ENCODE measurements around the gene AGMO.

Gene AGMO

DNA sequence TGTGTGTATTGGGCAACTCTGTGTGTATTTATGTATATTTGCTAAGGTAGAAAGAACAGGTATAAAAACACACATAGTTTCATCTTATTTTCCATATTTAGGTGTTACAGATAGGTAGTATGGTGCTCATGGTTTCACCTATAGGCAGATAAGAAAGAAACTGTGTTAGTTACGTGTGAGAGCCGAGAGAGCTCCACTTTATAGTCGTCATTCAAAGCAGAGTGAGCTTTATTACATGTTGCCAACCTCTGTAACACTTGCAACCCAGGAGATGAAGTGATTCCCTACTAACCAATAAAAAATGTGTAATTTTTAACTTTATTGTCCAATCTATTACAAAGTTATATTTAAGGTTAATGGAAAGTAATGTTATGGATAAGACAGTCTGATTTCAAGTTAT is 121.3 kb downstream of the AGMO start:
- no peaks in the 10 kb centered on the region for H3K27me3 Mint-ChIP-seq (ENCODE audit: low read depth)
- no peaks in the 10 kb centered on the region for H3K4me1 Mint-ChIP-seq (ENCODE audit: low read depth)
- H3K36me3 Mint-ChIP-seq (ENCODE audit: low read depth): no peaks in the 10 kb centered on the region
- H3K4me3 Mint-ChIP-seq: no peak overlapping the region
- H3K9me3 Mint-ChIP-seq: peaks cover 3% of the 10 kb centered on the region
- H3K27ac Mint-ChIP-seq: no peak overlapping the region

DNA sequence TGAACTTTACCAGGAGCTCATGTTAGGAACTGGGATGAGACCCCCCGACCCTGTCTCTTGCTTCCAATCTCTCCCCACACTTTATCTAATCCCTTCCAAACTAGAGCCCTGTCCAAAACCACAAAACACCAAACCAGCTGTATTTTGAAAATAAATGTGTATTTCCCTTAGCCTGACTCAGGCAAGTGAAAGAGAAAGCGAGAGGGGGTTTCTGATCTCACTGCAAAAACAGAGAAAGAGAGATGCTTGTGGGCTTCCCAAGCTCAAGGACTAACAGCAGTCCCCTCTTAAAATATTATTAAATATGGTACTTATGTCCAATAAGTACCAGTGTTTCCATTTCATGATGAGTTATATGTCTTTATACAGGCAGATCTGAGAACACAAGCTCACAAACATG is 122.0 kb downstream of the AGMO start:
- H3K9me3 Mint-ChIP-seq: peaks cover 3% of the 10 kb centered on the region
- no peaks in the 10 kb centered on the region for H3K27me3 Mint-ChIP-seq (ENCODE audit: low read depth)
- no peak overlapping the region for H3K27ac Mint-ChIP-seq
- H3K4me1 Mint-ChIP-seq (ENCODE audit: low read depth): no peaks in the 10 kb centered on the region
- no peaks in the 10 kb centered on the region for H3K36me3 Mint-ChIP-seq (ENCODE audit: low read depth)
- H3K4me3 Mint-ChIP-seq: no peak overlapping the region

DNA sequence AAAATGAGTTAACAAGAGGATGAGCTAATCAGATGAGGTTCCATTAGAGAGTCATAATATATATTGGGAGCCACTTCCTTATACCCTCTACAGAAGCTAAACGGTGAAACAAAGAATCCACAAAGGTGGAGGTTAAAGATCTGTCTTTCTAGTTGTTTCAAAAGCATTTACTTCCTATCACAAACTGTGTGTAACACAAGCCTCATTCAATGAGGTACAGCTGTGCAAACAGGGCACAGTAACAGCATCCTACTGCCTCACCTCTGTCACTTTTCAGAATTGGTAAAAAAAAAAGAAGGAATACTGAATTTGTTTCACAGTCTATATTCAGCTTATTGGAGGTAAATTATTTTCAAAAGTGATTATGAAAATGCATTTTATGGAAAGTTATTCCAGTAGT is 128.7 kb downstream of the AGMO start:
- Mint-ChIP-seq H3K27ac (no peak overlapping the region), H3K36me3 (ENCODE audit: low read depth) (no peaks in the 10 kb centered on the region), H3K4me3 (no peak overlapping the region), H3K27me3 (ENCODE audit: low read depth) (no peaks in the 10 kb centered on the region), H3K4me1 (ENCODE audit: low read depth) (no peaks in the 10 kb centered on the region), H3K9me3 (no peaks in the 10 kb centered on the region)

GRCh38 chr7:15430911-15431310 is 130.9 kb downstream of the AGMO start:
- no peak overlapping the region for H3K4me3 Mint-ChIP-seq
- H3K27me3 Mint-ChIP-seq (ENCODE audit: low read depth): no peaks in the 10 kb centered on the region
- no peaks in the 10 kb centered on the region for H3K36me3 Mint-ChIP-seq (ENCODE audit: low read depth)
- H3K4me1 Mint-ChIP-seq (ENCODE audit: low read depth): no peaks in the 10 kb centered on the region
- H3K27ac Mint-ChIP-seq: no peak overlapping the region
- no peaks in the 10 kb centered on the region for H3K9me3 Mint-ChIP-seq

DNA sequence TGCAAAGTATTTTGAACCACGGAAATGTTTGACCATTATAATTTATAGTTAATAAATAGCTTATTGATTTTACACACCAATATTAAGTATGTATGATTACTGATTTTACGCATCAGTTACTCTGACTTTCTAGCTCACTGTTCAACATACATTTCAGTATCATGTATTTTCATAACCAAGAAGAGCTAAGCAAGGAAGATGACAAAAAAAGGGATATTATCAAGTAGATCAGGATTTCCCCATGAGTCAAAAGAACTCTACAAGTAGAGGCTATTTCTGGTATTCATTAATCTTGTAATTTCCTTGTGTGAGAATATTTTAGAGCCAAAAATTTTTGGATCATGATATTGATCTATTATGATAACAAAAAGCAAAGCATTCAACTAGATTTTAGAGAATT is 131.6 kb downstream of the AGMO start:
- no peak overlapping the region for H3K4me3 Mint-ChIP-seq
- H3K36me3 Mint-ChIP-seq (ENCODE audit: low read depth): no peaks in the 10 kb centered on the region
- no peaks in the 10 kb centered on the region for H3K27me3 Mint-ChIP-seq (ENCODE audit: low read depth)
- H3K4me1 Mint-ChIP-seq (ENCODE audit: low read depth): no peaks in the 10 kb centered on the region
- H3K9me3 Mint-ChIP-seq: no peaks in the 10 kb centered on the region
- H3K27ac Mint-ChIP-seq: no peak overlapping the region

DNA sequence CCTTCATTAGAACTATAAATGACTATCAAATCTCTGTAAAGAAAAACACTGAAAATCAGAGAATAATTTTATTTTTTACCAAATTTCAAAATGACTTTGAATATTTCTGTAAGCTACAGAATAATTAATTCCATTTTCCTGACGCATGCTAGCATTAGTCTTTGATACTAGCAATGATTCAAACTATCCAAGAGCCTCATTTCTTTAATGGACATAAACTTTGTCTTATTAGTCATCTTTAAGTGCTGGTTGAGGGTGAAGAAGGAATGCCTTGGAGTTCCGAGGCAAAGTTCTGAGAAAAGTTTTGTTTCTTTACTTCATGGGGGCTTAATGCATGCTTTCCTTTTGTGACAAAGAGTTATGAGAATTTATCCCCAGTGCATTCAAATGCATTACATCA is 137.3 kb downstream of the AGMO start:
- Mint-ChIP-seq H3K9me3 (peaks cover 8% of the 10 kb centered on the region), H3K27me3 (ENCODE audit: low read depth) (no peaks in the 10 kb centered on the region), H3K27ac (no peak overlapping the region), H3K4me3 (no peak overlapping the region), H3K4me1 (ENCODE audit: low read depth) (no peaks in the 10 kb centered on the region), H3K36me3 (ENCODE audit: low read depth) (no peaks in the 10 kb centered on the region)

DNA sequence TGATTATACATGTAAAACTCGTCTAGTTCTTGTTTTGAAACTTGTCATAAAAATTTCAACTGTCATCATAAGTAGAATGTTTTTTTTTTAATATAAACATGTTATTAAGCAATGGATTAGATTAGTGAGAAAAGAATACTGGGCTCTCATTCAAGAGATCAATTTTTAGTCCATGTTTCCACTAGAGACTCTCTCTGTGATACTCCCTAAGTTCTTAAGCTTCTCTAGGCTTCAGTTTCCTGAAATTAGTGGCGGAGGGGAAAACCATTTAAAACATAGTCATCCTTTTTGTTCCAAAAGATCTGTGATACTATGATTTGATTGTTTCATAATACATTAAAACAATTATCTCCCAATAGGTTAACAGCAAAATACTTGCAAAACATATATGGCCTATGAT is 142.2 kb downstream of the AGMO start:
- Mint-ChIP-seq H3K4me1 (ENCODE audit: low read depth) (no peaks in the 10 kb centered on the region), H3K9me3 (peaks cover 11% of the 10 kb centered on the region)

DNA sequence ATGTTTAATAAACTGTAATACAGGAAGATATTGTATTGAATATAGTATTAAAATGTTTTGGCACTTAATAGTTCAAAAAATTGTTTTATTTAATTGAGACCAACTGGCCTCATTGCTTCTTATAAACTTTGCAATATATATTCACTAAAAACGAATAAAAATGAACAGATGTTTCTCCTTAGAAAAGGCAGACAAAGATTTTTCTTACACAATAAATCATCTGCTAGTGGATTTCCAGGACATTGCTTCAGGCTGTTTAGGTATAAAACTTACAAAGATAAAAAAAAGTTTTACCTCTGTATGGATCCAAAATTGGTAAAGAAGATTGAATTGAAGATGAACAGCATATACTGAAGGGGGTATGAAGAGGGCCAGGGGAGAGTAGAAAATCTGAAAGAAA is 143.6 kb downstream of the AGMO start:
- no peaks in the 10 kb centered on the region for H3K27me3 Mint-ChIP-seq (ENCODE audit: low read depth)
- H3K9me3 Mint-ChIP-seq: peaks cover 7% of the 10 kb centered on the region
- H3K4me1 Mint-ChIP-seq (ENCODE audit: low read depth): no peaks in the 10 kb centered on the region
- no peaks in the 10 kb centered on the region for H3K36me3 Mint-ChIP-seq (ENCODE audit: low read depth)
- no peak overlapping the region for H3K4me3 Mint-ChIP-seq
- no peak overlapping the region for H3K27ac Mint-ChIP-seq

More for the DNA sequence above, 142.2 kb downstream of the AGMO start:
- H3K4me3 Mint-ChIP-seq: no peak overlapping the region
- H3K36me3 Mint-ChIP-seq (ENCODE audit: low read depth): no peaks in the 10 kb centered on the region
- H3K27me3 Mint-ChIP-seq (ENCODE audit: low read depth): no peaks in the 10 kb centered on the region
- H3K27ac Mint-ChIP-seq: no peak overlapping the region

DNA sequence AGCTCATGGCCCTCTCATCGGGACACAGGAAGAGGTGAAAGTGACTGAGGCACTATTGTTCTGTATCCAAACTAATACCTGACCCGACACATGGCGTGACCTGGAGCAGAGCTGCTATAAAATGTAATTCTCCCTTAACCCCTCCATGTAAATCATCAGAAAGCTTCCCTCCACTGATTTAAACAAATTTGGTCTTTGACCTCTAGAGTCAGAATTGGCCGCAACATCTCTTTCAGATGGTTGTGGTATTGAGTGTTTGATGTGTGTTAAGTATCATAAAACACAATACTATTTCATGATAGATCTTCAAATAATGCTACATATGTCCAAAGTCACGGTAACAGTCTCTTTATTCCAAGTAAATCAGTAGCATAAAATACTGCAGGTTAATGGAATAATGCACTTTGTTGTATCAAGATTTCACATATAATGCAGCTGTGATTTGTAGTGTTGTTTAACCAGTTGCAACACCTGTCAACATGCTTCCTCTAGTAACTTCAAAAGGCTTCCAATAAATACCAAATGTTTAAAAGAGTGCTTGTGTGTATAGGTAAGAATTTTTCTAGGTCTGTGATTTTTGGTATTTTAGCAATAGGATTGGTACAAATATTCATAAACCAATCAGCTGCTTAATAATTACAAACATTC is 144.3 kb downstream of the AGMO start:
- Mint-ChIP-seq H3K9me3 (peaks cover 7% of the 10 kb centered on the region), H3K27ac (no peak overlapping the region)

GRCh38 chr7:15411019-15411418 is 150.8 kb downstream of the AGMO start:
- H3K27ac Mint-ChIP-seq: no peak overlapping the region
- no peaks in the 10 kb centered on the region for H3K4me1 Mint-ChIP-seq (ENCODE audit: low read depth)
- H3K9me3 Mint-ChIP-seq: no peaks in the 10 kb centered on the region
- no peaks in the 10 kb centered on the region for H3K36me3 Mint-ChIP-seq (ENCODE audit: low read depth)
- H3K27me3 Mint-ChIP-seq (ENCODE audit: low read depth): no peaks in the 10 kb centered on the region
- no peak overlapping the region for H3K4me3 Mint-ChIP-seq

More for the DNA sequence above, 144.3 kb downstream of the AGMO start:
- Mint-ChIP-seq H3K36me3 (ENCODE audit: low read depth) (no peaks in the 10 kb centered on the region), H3K4me1 (ENCODE audit: low read depth) (no peaks in the 10 kb centered on the region), H3K27me3 (ENCODE audit: low read depth) (no peaks in the 10 kb centered on the region), H3K4me3 (no peak overlapping the region)

DNA sequence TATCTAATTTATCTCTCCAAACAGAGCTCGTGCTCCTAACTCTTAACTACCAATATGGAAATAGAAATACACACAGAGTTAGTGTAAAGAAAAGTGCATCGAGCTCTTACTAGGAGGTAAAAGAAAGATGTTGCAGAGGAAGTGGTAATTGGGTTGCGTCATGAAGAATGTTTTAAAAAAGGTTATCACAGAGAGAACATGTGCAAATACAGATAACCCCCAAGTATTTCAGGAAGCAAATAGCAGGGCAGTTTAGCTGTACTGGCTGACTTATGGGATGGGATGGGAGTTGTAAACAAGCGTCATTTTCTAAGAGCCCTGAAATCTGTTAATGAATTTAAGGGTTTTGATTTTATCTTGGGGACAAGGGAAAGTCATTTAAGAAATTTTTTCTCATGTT is 153.9 kb downstream of the AGMO start:
- no peaks in the 10 kb centered on the region for H3K27me3 Mint-ChIP-seq (ENCODE audit: low read depth)
- H3K4me1 Mint-ChIP-seq (ENCODE audit: low read depth): no peaks in the 10 kb centered on the region
- H3K27ac Mint-ChIP-seq: no peak overlapping the region
- no peaks in the 10 kb centered on the region for H3K9me3 Mint-ChIP-seq
- H3K4me3 Mint-ChIP-seq: no peak overlapping the region
- no peaks in the 10 kb centered on the region for H3K36me3 Mint-ChIP-seq (ENCODE audit: low read depth)

- H3K27ac Mint-ChIP-seq: no peak overlapping the region
- H3K9me3 Mint-ChIP-seq: no peaks in the 10 kb centered on the region
- no peaks in the 10 kb centered on the region for H3K4me1 Mint-ChIP-seq (ENCODE audit: low read depth)
- no peak overlapping the region for H3K4me3 Mint-ChIP-seq
- no peaks in the 10 kb centered on the region for H3K27me3 Mint-ChIP-seq (ENCODE audit: low read depth)
- no peaks in the 10 kb centered on the region for H3K36me3 Mint-ChIP-seq (ENCODE audit: low read depth)
Observed at GRCh38 chr7:15403751-15404150, 158.1 kb downstream of the AGMO start.

DNA sequence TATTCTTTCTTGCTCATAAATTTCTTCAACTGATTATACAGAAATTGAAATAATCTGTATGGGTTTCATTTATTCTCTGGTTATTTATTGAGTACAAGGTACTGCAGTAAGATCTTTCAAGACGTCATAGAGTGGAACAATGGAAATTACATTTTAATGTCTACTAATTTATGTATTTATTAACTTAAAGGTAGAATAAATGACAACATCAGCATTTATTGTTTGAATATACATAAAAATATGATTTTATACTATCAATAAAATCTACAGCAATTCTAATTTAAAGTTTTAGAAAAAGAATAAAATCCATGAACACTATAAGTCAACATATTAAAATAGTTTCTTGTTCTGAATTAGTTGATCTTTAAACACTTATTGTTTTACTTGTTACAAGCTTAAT is 158.5 kb downstream of the AGMO start:
- no peaks in the 10 kb centered on the region for H3K36me3 Mint-ChIP-seq (ENCODE audit: low read depth)
- no peak overlapping the region for H3K4me3 Mint-ChIP-seq
- no peaks in the 10 kb centered on the region for H3K27me3 Mint-ChIP-seq (ENCODE audit: low read depth)
- H3K27ac Mint-ChIP-seq: no peak overlapping the region
- no peaks in the 10 kb centered on the region for H3K9me3 Mint-ChIP-seq
- no peaks in the 10 kb centered on the region for H3K4me1 Mint-ChIP-seq (ENCODE audit: low read depth)

- Mint-ChIP-seq H3K36me3 (ENCODE audit: low read depth) (no peaks in the 10 kb centered on the region), H3K27me3 (ENCODE audit: low read depth) (no peaks in the 10 kb centered on the region), H3K4me1 (ENCODE audit: low read depth) (no peaks in the 10 kb centered on the region), H3K4me3 (no peak overlapping the region), H3K9me3 (peaks cover 6% of the 10 kb centered on the region), H3K27ac (no peak overlapping the region)
Observed at GRCh38 chr7:15402436-15403136, 159.2 kb downstream of the AGMO start.

- H3K4me3 Mint-ChIP-seq: no peak overlapping the region
Observed at GRCh38 chr7:15400440-15400839, 161.4 kb downstream of the AGMO start.

More at GRCh38 chr7:15400440-15400839, 161.4 kb downstream of the AGMO start:
- Mint-ChIP-seq H3K4me1 (ENCODE audit: low read depth) (no peaks in the 10 kb centered on the region), H3K27ac (no peak overlapping the region), H3K9me3 (peaks cover 16% of the 10 kb centered on the region), H3K27me3 (ENCODE audit: low read depth) (no peaks in the 10 kb centered on the region), H3K36me3 (ENCODE audit: low read depth) (no peaks in the 10 kb centered on the region)

Data from T-helper 1 cell treated with Interleukin-12 subunit alpha and Interleukin-12 subunit beta and Interleukin-4 antibody, amounts not matched to agents 30 μg/mL and 1 μg/mL, for 36 hours (primary cell).